Endometrial microvascular endothelial cells (primary cell): Measurements from ENCODE around the gene RAP1GAP2. TPM values are rescaled to one million over a fixed set of nuclear protein-coding genes. Genes with fewer than 3 reads are reported as not detected.
"Not testable (repeated sequence)": the region's sequence is repeated elsewhere in the genome, so short reads cannot be mapped to it uniquely, and the experiment has no call there.

Experiments used
- in situ Hi-C: cut with HindIII; loops from 2 replicates; pipeline ENCODE4 v1.10.0; 2017; ENCODE audit warnings: low sequenced_read_pairs, low pct_unique_long_range_greater_than_20kb; ENCODE audit errors: inconsistent ontology term
- total RNA-seq: library from RNA; depleted of rRNA; stranded (reverse); fragments of >200 nt; gene quantifications from one replicate; pipeline ENCODE4 v1.2.3, GENCODE V29; 2015; ENCODE audit errors: inconsistent ontology term

The RAP1GAP2 gene
- total RNA-seq, 1 donor from 2014 or later = 2.5 TPM

- in situ Hi-C loops = not testable (repeated sequence)
Measured at GRCh38 chr17:2991396-2992180, 195.3 kb downstream of the RAP1GAP2 start.

- in situ Hi-C loops = no loop called here
Measured at GRCh38 chr17:2994441-2994840, 198.2 kb downstream of the RAP1GAP2 start.

- in situ Hi-C loops = no loop called here
Measured at GRCh38 chr17:2995377-2995776, 199.1 kb downstream of the RAP1GAP2 start.

GRCh38 chr17:2995886-2996809, 199.9 kb downstream of the RAP1GAP2 start:
- in situ Hi-C loops = no loop called here

GRCh38 chr17:2996810-2997670, 200.8 kb downstream of the RAP1GAP2 start:
- in situ Hi-C loops = no loop called here

- in situ Hi-C loops = not testable (repeated sequence)
Measured at GRCh38 chr17:2998469-2998901, 202.2 kb downstream of the RAP1GAP2 start.

GRCh38 chr17:3002538-3003295, 206.5 kb downstream of the RAP1GAP2 start:
- in situ Hi-C loops = loop anchor here (25.0 kb wide), 1 partner anchor 140 kb away; no protein-coding TSS in a partner anchor

- in situ Hi-C loops = loop anchor here (25.0 kb wide), 1 partner anchor 141 kb away; no protein-coding TSS in a partner anchor
Measured at GRCh38 chr17:3003296-3004149, 207.3 kb downstream of the RAP1GAP2 start.

- in situ Hi-C loops = loop anchor here (25.0 kb wide), 1 partner anchor 142 kb away; no protein-coding TSS in a partner anchor
Measured at GRCh38 chr17:3004150-3004801, 208.0 kb downstream of the RAP1GAP2 start.

GRCh38 chr17:3004925-3005324, 208.7 kb downstream of the RAP1GAP2 start:
- in situ Hi-C loops = loop anchor here (25.0 kb wide), 1 partner anchor 143 kb away; no protein-coding TSS in a partner anchor

- in situ Hi-C loops = loop anchor here (25.0 kb wide), 1 partner anchor 143 kb away; no protein-coding TSS in a partner anchor
Measured at GRCh38 chr17:3005696-3006095, 209.5 kb downstream of the RAP1GAP2 start.

- in situ Hi-C loops = loop anchor here (25.0 kb wide), 1 partner anchor 144 kb away; no protein-coding TSS in a partner anchor
Measured at GRCh38 chr17:3006801-3007200, 210.6 kb downstream of the RAP1GAP2 start.

- in situ Hi-C loops = loop anchor here (25.0 kb wide), 1 partner anchor 145 kb away; no protein-coding TSS in a partner anchor
Measured at GRCh38 chr17:3007651-3008121, 211.4 kb downstream of the RAP1GAP2 start.

- in situ Hi-C loops = loop anchor here (25.0 kb wide), 1 partner anchor 146 kb away; no protein-coding TSS in a partner anchor
Measured at GRCh38 chr17:3008336-3009288, 212.4 kb downstream of the RAP1GAP2 start.

- in situ Hi-C loops = loop anchor here (25.0 kb wide), 1 partner anchor 147 kb away; no protein-coding TSS in a partner anchor
Measured at GRCh38 chr17:3009411-3009920, 213.2 kb downstream of the RAP1GAP2 start.
